CD14-positive monocyte (primary cell): ENCODE measurements around the gene MALSU1. TPM values are rescaled to one million over a fixed set of nuclear protein-coding genes. Genes with fewer than 3 reads are reported as not detected.

Source experiments
- DNase-seq, 3 donors: peaks; one replicate each; pipeline ENCODE4 v3.0.0-alpha.2; 2011 to 2022
- H2AFZ ChIP-seq: 2 replicates; pipeline ENCODE4 v1.6.0; 2012; ENCODE audit warnings: mild to moderate bottlenecking, low read depth, low read length, inconsistent platforms; ENCODE audit not compliant: insufficient read depth, poor library complexity, severe bottlenecking
- H3K27ac ChIP-seq, 2 donors: 1 replicate in 1 of 2; 2 replicates in 1 of 2; pipeline ENCODE4 v1.5.1; 2012 to 2013; ENCODE audit warnings: low read length in 2 of 2, control low read depth in 1 of 2, inconsistent platforms in 1 of 2, low read depth in 1 of 2, mild to moderate bottlenecking in 1 of 2
- H3K27me3 ChIP-seq, 2 donors: one replicate each; pipeline versions ENCODE4 v1.6.0 to v1.6.1; 2011 to 2013; ENCODE audit warnings: low read length in 2 of 2; ENCODE audit not compliant: control insufficient read depth in 2 of 2, insufficient read depth in 2 of 2
- H3K36me3 ChIP-seq, 2 donors: replicated peaks in 1 of 2; 1 replicate in 1 of 2; 2 replicates in 1 of 2; pipeline versions ENCODE4 v1.5.1 to v1.6.1; 2012 to 2013; ENCODE audit warnings: low read length in 2 of 2, control low read depth in 1 of 2, inconsistent platforms in 1 of 2, mild to moderate bottlenecking in 1 of 2; ENCODE audit not compliant: insufficient read depth in 2 of 2, control insufficient read depth in 1 of 2
- H3K4me1 ChIP-seq, 2 donors: 1 replicate in 1 of 2; 2 replicates in 1 of 2; pipeline versions ENCODE4 v1.5.1 to v1.6.1; 2012 to 2013; ENCODE audit warnings: low read length in 2 of 2, control low read depth in 1 of 2, inconsistent platforms in 1 of 2, mild to moderate bottlenecking in 1 of 2, moderate library complexity in 1 of 2; ENCODE audit not compliant: insufficient read depth in 2 of 2, control insufficient read depth in 1 of 2
- H3K4me2 ChIP-seq: replicated peaks from 2 replicates; pipeline ENCODE3; 2012; ENCODE audit warnings: low read length, moderate library complexity, mild to moderate bottlenecking; ENCODE audit not compliant: poor library complexity, severe bottlenecking; ENCODE audit errors: extremely low read depth
- H3K4me3 ChIP-seq, 3 experiments: fragments of 200-600 bp in 1 of 3; sonication (generic) in 1 of 3; replicated peaks in 1 of 3; 1 replicate in 2 of 3; 2 replicates in 1 of 3; pipeline ENCODE4 v1.5.1; 2011 to 2013; ENCODE audit warnings: low read length in 3 of 3, mild to moderate bottlenecking in 3 of 3, control low read depth in 2 of 3, low read depth in 2 of 3, inconsistent platforms in 1 of 3, moderate library complexity in 1 of 3
- H3K79me2 ChIP-seq: 2 replicates; pipeline ENCODE4 v1.6.0; 2012; ENCODE audit warnings: mild to moderate bottlenecking, control low read depth, inconsistent platforms, low read length, moderate library complexity; ENCODE audit not compliant: insufficient read depth
- H3K9ac ChIP-seq: 2 replicates; pipeline ENCODE4 v1.6.0; 2017; ENCODE audit warnings: low read length, mild to moderate bottlenecking; ENCODE audit not compliant: insufficient read depth, poor library complexity, severe bottlenecking
- H3K9me3 ChIP-seq, 2 donors: replicated peaks in 1 of 2; 1 replicate in 1 of 2; 2 replicates in 1 of 2; pipeline versions ENCODE4 v1.5.1 to v1.6.1; 2012 to 2013; ENCODE audit warnings: low read length in 2 of 2, control low read depth in 1 of 2; ENCODE audit not compliant: control insufficient read depth in 1 of 2, insufficient read depth in 1 of 2
- H4K20me1 ChIP-seq: 2 replicates; pipeline ENCODE4 v1.6.0; 2012; ENCODE audit warnings: mild to moderate bottlenecking, low read length, control low read depth, moderate library complexity; ENCODE audit not compliant: insufficient read depth
- H3K27ac Mint-ChIP-seq, 7 donors: one replicate each; pipeline ENCODE4 v1.8.0; 2020; ENCODE audit warnings: mild to moderate bottlenecking in 7 of 7, mixed read lengths in 7 of 7, moderate library complexity in 6 of 7, inconsistent platforms in 2 of 7
- H3K27me3 Mint-ChIP-seq, 3 donors: one replicate each; pipeline ENCODE4 v1.8.0; 2021 to 2022; ENCODE audit warnings: low read depth in 3 of 3, mild to moderate bottlenecking in 3 of 3, mixed read lengths in 3 of 3, moderate library complexity in 3 of 3, inconsistent platforms in 1 of 3
- H3K36me3 Mint-ChIP-seq, 2 donors: one replicate each; pipeline ENCODE4 v1.8.0; 2020; ENCODE audit warnings: mixed read lengths in 2 of 2, inconsistent platforms in 1 of 2, mild to moderate bottlenecking in 1 of 2
- H3K4me1 Mint-ChIP-seq: one replicate; pipeline ENCODE4 v1.8.0; 2020; ENCODE audit warnings: mild to moderate bottlenecking, mixed read lengths
- H3K4me3 Mint-ChIP-seq, 2 donors: one replicate each; pipeline ENCODE4 v1.8.0; 2020; ENCODE audit warnings: mild to moderate bottlenecking in 2 of 2, mixed read lengths in 2 of 2, moderate library complexity in 1 of 2
- H3K9me3 Mint-ChIP-seq, 7 donors: one replicate each; pipeline ENCODE4 v1.8.0; 2020 to 2022; ENCODE audit warnings: mixed read lengths in 7 of 7, mild to moderate bottlenecking in 6 of 7, moderate library complexity in 6 of 7, inconsistent platforms in 2 of 7
- CTCF ChIP-seq: fragments of 200-600 bp; IDR thresholded peaks from one replicate; pipeline ENCODE4 v1.8.0; 2022; ENCODE audit warnings: antibody characterized with exemption, mild to moderate bottlenecking
- WGBS: methylation state at CpG from one replicate; pipeline ENCODE4 v1.1.5; 2013; ENCODE audit warnings: missing lambda C conversion rate; ENCODE audit not compliant: insufficient coverage; 5-methylcytosine and 5-hydroxymethylcytosine counted together
- intact Hi-C, 2 donors: fragments of 100-400 bp; cut with micrococcal nuclease; formaldehyde crosslinking; loops; one replicate each; pipeline versions ENCODE4 v1.15.0 to v1.15.1; 2023
- polyA plus RNA-seq, 3 donors: library from polyadenylated mRNA; depleted of rRNA in 1 of 3; unstranded in 2 of 3; stranded (reverse) in 1 of 3; fragments of 300-500 nt in 2 of 3; fragments of >200 nt in 1 of 3; fragmentation: Illumina TruSeq in 2 of 3; gene quantifications; 1 replicate in 2 of 3; 2 replicates in 1 of 3; pipeline ENCODE4 v1.2.3, GENCODE V29; 2012 to 2021

The MALSU1 gene
- polyA plus RNA-seq, 3 donors, result 16.8 to 41.5 (median 41.4) TPM

- Mint-ChIP-seq H3K36me3 (no peaks in the 10 kb centered on the region), H3K9me3 (peaks cover 0 to 18% (median 9%) of the 10 kb centered on the region in 7 donors), H3K27ac (peak overlapping the region in 2 of 7 donors; percentile 61 to 77), H3K4me3 (no peak overlapping the region), H3K27me3 (peaks cover 0 to 3% (median 0%) of the 10 kb centered on the region in 3 donors), H3K4me1 (peaks cover 7% of the 10 kb centered on the region)
- H3K79me2 ChIP-seq, result no peaks in the 10 kb centered on the region
- H3K9ac ChIP-seq, result no peak overlapping the region
- intact Hi-C loops, result no loop called here
- H4K20me1 ChIP-seq, result no peaks in the 10 kb centered on the region
- no peak overlapping the region for H3K27ac ChIP-seq
- no peak overlapping the region for H2AFZ ChIP-seq
- 100% methylated on average over 2 of the region's 18 CpGs for WGBS
- no peak for TF ChIP-seq CTCF
- no peak overlapping the region for H3K4me3 ChIP-seq
- DNase-seq, result no peak
- H3K4me1 ChIP-seq, result peaks cover 4 to 8% of the 10 kb centered on the region in 2 donors
- H3K4me2 ChIP-seq, result no peak overlapping the region
- no peaks in the 10 kb centered on the region for H3K36me3 ChIP-seq
- peaks cover 5 to 21% of the 10 kb centered on the region in 2 donors for H3K9me3 ChIP-seq
- H3K27me3 ChIP-seq, result no peaks in the 10 kb centered on the region
Observed at GRCh38 chr7:23285657-23286646, 13.2 kb upstream of the MALSU1 start.

- Histone ChIP-seq H3K27ac (no peak overlapping the region), H3K79me2 (no peaks in the 10 kb centered on the region), H3K4me2 (no peak overlapping the region), H3K9me3 (peaks cover 5 to 21% of the 10 kb centered on the region in 2 donors), H3K4me3 (no peak overlapping the region), H3K36me3 (no peaks in the 10 kb centered on the region), H3K9ac (no peak overlapping the region), H2AFZ (peak overlapping the region; percentile 60), H3K27me3 (no peaks in the 10 kb centered on the region), H4K20me1 (no peaks in the 10 kb centered on the region), H3K4me1 (peaks cover 4 to 8% of the 10 kb centered on the region in 2 donors)
- H3K9me3 Mint-ChIP-seq, result peaks cover 0 to 18% (median 9%) of the 10 kb centered on the region in 7 donors
- 0% methylated on average over 1 of the region's 5 CpGs for WGBS
- peak in 2 of 3 donors; percentile 3 to 21 for DNase-seq
- intact Hi-C loops, result no loop called here
- no peaks in the 10 kb centered on the region for H3K36me3 Mint-ChIP-seq
- no peak overlapping the region for H3K4me3 Mint-ChIP-seq
- TF ChIP-seq CTCF, result no peak
- H3K27ac Mint-ChIP-seq, result no peak overlapping the region
- H3K27me3 Mint-ChIP-seq, result peaks cover 0 to 3% (median 0%) of the 10 kb centered on the region in 3 donors
- peaks cover 7% of the 10 kb centered on the region for H3K4me1 Mint-ChIP-seq
Observed at GRCh38 chr7:23287612-23288011, 11.5 kb upstream of the MALSU1 start.
